Mucosa of descending colon (tissue), 3 donors: ENCODE data around the gene MAMSTR. TPM values are rescaled to one million over a fixed set of nuclear protein-coding genes. Genes with fewer than 3 reads are reported as not detected.
"Not testable (repeated sequence)": the region's sequence is repeated elsewhere in the genome, so short reads cannot be mapped to it uniquely, and the experiment has no call there.

Experiments used
- ATAC-seq: fragments of 200-7000 bp; cut with Tn5 transposase; one replicate; pipeline ENCODE4 v1.9.1; 2020; ENCODE audit warnings: mild to moderate bottlenecking, moderate library complexity
- DNase-seq, 3 donors: peaks; one replicate each; pipeline ENCODE4 v3.0.0-alpha.2; 2020
- H3K36me3 ChIP-seq: fragments of 200-600 bp; one replicate; pipeline ENCODE4 v1.8.0; 2021; ENCODE audit warnings: low read depth, mild to moderate bottlenecking
- H3K4me1 ChIP-seq: fragments of 200-600 bp; one replicate; pipeline ENCODE4 v1.8.0; 2021; ENCODE audit warnings: low read depth, mild to moderate bottlenecking
- H3K4me3 ChIP-seq: fragments of 200-600 bp; one replicate; pipeline ENCODE4 v1.8.0; 2021; ENCODE audit warnings: mild to moderate bottlenecking
- H3K9me3 ChIP-seq: fragments of 200-600 bp; one replicate; pipeline ENCODE4 v1.8.0; 2021; ENCODE audit warnings: mild to moderate bottlenecking
- intact Hi-C, 2 donors: fragments of 100-400 bp; cut with DNase I in 1 of 2; cut with micrococcal nuclease in 1 of 2; formaldehyde crosslinking; loops; one replicate each; pipeline versions ENCODE4 v1.11.0 to v1.11.1; 2022; cut with DNase I, micrococcal nuclease
- total RNA-seq, 3 donors: library from RNA; stranded (reverse); fragmentation: NEBNext Ultra II Directional in 2 of 3; extraction: Animal tissue kit (Norgen Biotek cat#: 25700) in 2 of 3; gene quantifications; one replicate each; pipeline versions ENCODE4 v1.2.1 to v1.2.4, GENCODE V29; 2021 to 2023
- TF ChIP-seq, protein P1 (sequence below): fragments of 200-600 bp; IDR thresholded peaks from one replicate; pipeline ENCODE4 v1.8.0; 2022; ENCODE audit warnings: antibody characterized with exemption, mild to moderate bottlenecking
- donor health status: DM: no; HTN: no; CAD: no; lungs with moderate emphysema.
- donor health status: DM: no; HTN: no; CAD: no.
- donor health status: DM: no; HTN: yes; CAD: no.

The MAMSTR gene
- total RNA-seq, 3 donors from 2014 or later, result 0.31 to 2.4 (median 0.61) TPM

DNA sequence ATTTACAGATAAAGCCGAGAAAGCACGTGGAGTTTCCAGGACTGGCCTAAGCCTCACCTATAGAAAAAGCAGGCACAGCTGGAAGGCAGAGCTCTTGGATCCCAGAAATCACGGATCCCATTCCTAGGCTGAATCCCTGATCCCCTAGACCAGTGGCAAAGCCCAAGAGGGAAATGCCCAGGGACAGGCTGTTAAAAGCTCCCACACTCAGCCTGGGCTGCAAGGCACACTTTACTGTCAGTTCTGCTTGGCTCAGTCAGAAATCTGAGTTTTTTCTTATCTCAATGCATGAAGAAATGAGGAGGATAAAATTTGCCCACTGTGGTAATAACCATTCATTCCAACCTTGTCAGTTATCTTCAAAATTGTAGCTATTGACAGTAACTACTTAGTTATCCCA, 31.7 kb downstream of the MAMSTR start:
- no peak for DNase-seq
- intact Hi-C loops, result no loop called here
- TF ChIP-seq, protein P1, sequence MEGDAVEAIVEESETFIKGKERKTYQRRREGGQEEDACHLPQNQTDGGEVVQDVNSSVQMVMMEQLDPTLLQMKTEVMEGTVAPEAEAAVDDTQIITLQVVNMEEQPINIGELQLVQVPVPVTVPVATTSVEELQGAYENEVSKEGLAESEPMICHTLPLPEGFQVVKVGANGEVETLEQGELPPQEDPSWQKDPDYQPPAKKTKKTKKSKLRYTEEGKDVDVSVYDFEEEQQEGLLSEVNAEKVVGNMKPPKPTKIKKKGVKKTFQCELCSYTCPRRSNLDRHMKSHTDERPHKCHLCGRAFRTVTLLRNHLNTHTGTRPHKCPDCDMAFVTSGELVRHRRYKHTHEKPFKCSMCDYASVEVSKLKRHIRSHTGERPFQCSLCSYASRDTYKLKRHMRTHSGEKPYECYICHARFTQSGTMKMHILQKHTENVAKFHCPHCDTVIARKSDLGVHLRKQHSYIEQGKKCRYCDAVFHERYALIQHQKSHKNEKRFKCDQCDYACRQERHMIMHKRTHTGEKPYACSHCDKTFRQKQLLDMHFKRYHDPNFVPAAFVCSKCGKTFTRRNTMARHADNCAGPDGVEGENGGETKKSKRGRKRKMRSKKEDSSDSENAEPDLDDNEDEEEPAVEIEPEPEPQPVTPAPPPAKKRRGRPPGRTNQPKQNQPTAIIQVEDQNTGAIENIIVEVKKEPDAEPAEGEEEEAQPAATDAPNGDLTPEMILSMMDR, result no peak

DNA sequence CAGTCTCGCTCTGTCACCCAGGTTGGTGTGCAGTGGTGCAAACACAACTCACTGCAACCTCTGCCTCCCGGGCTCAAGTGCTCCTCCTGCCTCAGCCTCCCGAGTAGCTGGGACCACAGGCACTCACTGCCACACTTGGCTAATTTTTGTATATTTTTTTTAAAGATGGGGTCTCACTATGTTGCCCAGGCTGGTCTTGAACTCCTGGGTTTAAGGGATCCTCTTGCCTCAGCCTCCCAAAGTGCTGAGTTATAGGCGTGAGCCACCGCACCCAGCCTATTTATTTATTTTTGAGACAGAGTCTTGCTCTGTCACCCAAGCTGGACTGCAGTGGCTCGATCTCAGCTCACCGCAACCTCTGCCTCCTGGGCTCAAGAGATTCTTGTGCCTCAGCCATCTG, 32.9 kb downstream of the MAMSTR start:
- DNase-seq, intact Hi-C loops, H3K4me1 ChIP-seq, ATAC-seq, H3K9me3 ChIP-seq, H3K36me3 ChIP-seq, H3K4me3 ChIP-seq: not testable (repeated sequence)

More for the DNA sequence above, 31.7 kb downstream of the MAMSTR start:
- Histone ChIP-seq H3K4me3 (no peak overlapping the region), H3K4me1 (peaks cover 6% of the 10 kb centered on the region), H3K9me3 (no peaks in the 10 kb centered on the region), H3K36me3 (no peaks in the 10 kb centered on the region)
- ATAC-seq, result no peak

DNA sequence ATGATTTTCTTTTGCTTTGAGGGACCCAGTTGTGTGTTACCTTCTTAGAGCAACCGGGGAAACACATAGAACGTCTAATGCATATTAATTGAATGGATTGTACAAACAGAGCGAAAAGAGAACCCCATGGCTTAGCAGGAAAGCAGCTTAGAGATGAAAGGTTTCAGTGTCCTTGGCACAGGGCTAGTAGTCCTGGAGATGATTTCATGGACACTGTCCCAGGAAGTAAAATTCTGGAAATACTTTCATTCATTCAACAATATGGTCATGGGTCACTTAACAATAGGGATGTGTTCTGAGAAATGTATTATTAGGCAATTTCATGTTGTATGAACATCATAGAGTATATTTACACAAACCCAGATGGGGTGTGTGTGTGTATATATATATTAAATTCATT, 33.4 kb downstream of the MAMSTR start:
- intact Hi-C loops, result no loop called here
- TF ChIP-seq, protein P1, result no peak
- peaks cover 6% of the 10 kb centered on the region for H3K4me1 ChIP-seq
- H3K9me3 ChIP-seq, result no peaks in the 10 kb centered on the region
- DNase-seq (no peak), ATAC-seq (peak; percentile 59)
- H3K36me3 ChIP-seq, result no peaks in the 10 kb centered on the region
- no peak overlapping the region for H3K4me3 ChIP-seq

- no peaks in the 10 kb centered on the region for H3K9me3 ChIP-seq
- TF ChIP-seq, protein P1, result no peak
- ATAC-seq, result peak; percentile 88
Measured at GRCh38 chr19:48685583-48685982, 33.9 kb downstream of the MAMSTR start.

GRCh38 chr19:48683349-48683748, 36.2 kb downstream of the MAMSTR start:
- TF ChIP-seq, protein P1, result no peak
- no peak overlapping the region for H3K4me3 ChIP-seq

More at GRCh38 chr19:48685583-48685982, 33.9 kb downstream of the MAMSTR start:
- Histone ChIP-seq H3K36me3 (no peaks in the 10 kb centered on the region), H3K4me3 (no peak overlapping the region), H3K4me1 (peaks cover 6% of the 10 kb centered on the region)
- no peak for DNase-seq
- intact Hi-C loops, result no loop called here

DNA sequence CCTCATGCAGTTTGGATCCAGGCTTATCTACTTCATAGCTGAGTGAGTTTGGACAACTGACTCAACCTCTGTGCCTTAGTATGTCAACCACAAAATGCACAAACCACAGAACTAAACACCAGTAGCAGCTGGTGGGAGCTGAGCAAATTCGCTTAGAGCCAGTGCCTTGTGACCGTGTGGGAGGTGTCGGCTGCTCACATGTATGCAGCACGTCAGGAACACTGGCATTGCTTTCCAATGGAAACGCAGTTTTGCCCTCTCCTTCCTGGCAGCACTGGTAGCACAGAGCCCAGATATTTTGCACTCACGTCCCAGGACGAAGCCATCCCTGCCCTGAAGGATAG, 38.4 kb downstream of the MAMSTR start:
- intact Hi-C loops, result no loop called here
- DNase-seq, result no peak
- TF ChIP-seq, protein P1, result no peak
- H3K9me3 ChIP-seq, result no peaks in the 10 kb centered on the region
- peaks cover 19% of the 10 kb centered on the region for H3K4me1 ChIP-seq
- H3K4me3 ChIP-seq, result no peak overlapping the region
- H3K36me3 ChIP-seq, result no peaks in the 10 kb centered on the region
- no peak for ATAC-seq

More at GRCh38 chr19:48683349-48683748, 36.2 kb downstream of the MAMSTR start:
- intact Hi-C loops, result no loop called here
- H3K4me1 ChIP-seq, result peaks cover 11% of the 10 kb centered on the region
- ATAC-seq (no peak), DNase-seq (no peak)
- H3K36me3 ChIP-seq, result no peaks in the 10 kb centered on the region
- H3K9me3 ChIP-seq, result no peaks in the 10 kb centered on the region
